ENCODE measurements around the gene RGL1.

RGL1 gene

DNA sequence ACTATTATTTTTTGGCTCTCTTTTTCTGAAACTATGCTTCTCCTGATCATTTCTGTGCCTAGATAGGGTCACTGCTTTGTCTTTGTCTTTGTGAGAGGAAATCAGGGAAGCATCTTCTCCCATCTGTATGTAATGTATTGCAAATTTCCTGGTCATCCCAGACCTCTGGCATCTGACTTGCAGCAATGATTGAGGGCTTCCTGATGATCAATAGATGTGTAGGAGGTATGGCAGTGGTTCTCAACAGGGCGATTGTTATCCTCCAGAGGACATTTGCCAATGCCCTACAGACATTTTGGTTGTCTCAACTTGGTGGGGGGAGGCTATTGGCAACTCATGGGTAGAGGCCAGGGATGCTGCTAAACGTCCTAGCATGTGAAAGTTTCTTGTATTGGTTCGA lies 64.7 kb downstream of the RGL1 start:
- no peak for DNase-seq (ENCODE audit: low spot score)

DNA sequence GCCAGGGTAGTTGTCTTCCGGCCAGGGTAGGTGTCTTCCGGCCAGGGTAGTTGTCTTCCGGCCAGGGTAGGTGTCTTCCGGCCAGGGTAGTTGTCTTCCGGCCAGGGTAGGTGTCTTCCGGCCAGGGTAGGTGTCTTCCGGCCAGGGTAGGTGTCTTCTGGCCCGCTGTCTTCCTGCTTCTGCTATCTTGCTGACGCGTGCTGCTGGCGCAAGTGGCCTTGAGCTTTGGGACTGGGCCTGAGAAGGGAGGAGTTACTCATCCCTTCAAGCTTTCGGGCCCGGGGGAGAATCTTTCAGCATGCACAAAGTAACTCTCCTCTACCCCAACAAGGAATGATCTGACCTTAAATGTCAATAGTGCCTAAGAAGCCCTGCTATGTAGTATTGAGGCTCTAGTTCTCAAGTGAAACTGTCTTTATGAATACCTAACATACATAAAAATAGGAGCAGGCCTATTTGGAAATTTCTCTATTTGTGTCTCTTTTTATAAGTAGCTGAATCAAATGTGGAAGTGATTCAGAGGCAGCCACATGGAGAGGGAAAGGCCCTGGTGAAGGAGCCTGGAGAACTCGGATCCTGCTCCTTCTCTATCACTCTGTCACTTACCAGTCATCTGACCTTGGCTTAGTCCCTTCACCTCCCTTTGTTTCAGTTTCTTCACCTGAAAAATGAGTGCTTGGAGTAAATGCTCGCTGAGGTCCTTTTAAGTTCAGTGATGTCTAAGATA lies 65.6 kb downstream of the RGL1 start:
- DNase-seq (ENCODE audit: low spot score) = no peak

- no peak for DNase-seq (ENCODE audit: low spot score)
Measured at GRCh38 chr1:183871142-183871541, 66.2 kb downstream of the RGL1 start.

DNA sequence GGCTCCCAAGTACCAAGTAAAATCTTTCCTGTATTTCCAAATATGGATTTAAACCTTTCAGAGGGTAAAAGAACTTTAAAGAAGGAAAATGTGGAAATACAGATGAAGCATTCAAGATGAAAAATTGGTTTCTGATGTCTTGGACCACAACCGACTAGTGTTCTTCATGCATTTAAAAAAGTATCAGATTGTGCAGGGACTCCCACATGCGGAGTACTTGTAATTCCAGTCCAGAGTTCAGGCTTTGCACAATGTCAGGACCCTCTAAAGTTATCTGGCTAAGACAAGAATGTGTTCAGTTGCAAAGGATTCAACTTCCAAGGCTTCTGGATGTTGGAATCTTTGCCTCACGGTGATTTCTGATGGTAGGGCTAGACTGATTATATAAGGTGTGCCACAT lies 66.7 kb downstream of the RGL1 start:
- DNase-seq (ENCODE audit: low spot score) = no peak

DNA sequence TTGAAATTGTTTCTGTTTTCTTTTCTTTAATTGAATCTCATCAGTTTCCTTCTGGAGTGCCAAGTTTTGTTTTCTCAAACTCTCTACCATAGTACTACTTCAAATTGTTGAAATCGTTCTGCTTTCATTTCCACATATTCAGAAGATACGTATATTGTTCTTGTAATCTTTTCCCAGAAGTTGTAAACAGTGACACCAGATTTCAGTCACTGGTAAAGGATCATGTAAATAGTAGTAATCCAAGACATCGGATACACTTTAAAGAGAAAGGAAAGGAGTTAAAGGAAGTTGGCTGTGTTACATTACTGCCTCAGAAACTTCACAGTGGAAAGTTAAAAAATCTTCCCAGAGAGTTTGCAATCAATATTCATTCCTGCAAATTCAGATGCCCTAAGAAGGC lies 67.5 kb downstream of the RGL1 start:
- DNase-seq (ENCODE audit: low spot score) = no peak

DNA sequence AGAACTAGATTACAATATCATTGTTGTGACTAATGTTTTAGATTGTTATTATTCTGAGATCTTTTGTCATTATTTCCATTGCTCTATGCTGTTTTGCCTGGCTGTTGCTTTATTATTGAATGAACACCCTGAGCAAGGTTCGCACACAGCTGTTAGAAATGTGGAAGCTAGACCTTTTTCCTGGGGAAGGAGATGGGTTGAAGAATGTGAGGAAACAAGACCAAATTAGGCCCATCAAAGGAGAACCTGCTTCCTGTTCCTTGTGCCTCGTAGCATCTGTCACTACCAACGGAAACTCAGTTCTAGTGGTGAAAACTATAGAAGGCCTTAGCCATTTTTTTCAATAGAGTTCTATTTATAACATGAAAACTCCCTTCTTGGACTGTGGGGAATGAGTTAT lies 68.7 kb downstream of the RGL1 start:
- DNase-seq (ENCODE audit: low spot score) = no peak

DNA sequence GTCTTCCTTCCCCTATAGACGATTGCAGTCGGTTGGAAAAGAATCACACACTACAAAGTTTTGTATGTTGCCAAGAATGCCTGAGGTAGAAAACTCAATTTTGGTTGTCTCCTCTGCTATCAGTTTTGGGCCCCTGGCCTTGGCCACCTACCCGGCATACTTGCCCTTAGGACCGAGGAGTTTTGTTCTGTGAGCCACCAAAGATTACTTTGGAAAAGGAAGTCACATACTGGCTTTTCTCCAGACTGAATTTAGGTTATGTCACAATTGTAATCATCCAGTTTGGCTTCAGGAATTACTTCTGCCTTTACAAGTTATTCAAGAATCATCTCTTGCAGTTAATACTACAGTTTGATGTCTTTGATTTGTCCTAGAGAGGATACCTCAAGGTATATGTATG lies 71.4 kb downstream of the RGL1 start:
- DNase-seq (ENCODE audit: low spot score) = no peak

- DNase-seq (ENCODE audit: low spot score) = no peak
Measured at GRCh38 chr1:183877053-183877720, 72.3 kb downstream of the RGL1 start.

DNA sequence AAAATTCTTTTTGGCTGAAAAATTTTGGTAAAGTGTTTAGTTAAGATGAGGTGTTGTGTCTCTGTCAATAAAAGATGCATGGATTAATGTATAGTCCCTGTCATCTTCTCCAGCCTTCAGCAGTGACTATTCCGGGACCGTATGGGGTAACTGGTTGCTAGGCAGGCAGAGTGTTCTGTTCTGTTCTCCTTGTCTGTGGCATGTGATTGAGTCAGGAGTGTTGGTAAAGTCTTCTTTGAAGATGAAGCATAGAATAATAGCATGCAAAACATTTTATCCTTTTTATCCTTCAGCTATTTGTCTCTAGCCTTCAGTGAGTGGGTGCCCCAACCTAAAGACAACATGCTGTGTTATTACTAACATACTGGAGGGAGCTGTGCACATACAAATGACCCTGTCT lies 74.6 kb downstream of the RGL1 start:
- DNase-seq (ENCODE audit: low spot score) = no peak

- no peak for DNase-seq (ENCODE audit: low spot score)
Measured at GRCh38 chr1:183879966-183880365, 75.0 kb downstream of the RGL1 start.

- DNase-seq (ENCODE audit: low spot score) = no peak
Measured at GRCh38 chr1:183880531-183881243, 75.8 kb downstream of the RGL1 start.

GRCh38 chr1:183881387-183882131 lies 76.6 kb downstream of the RGL1 start:
- no peak for DNase-seq (ENCODE audit: low spot score)

GRCh38 chr1:183882335-183883167 lies 77.6 kb downstream of the RGL1 start:
- no peak for DNase-seq (ENCODE audit: low spot score)

GRCh38 chr1:183883623-183884022 lies 78.7 kb downstream of the RGL1 start:
- DNase-seq (ENCODE audit: low spot score) = no peak

GRCh38 chr1:183884526-183884925 lies 79.6 kb downstream of the RGL1 start:
- no peak for DNase-seq (ENCODE audit: low spot score)

DNA sequence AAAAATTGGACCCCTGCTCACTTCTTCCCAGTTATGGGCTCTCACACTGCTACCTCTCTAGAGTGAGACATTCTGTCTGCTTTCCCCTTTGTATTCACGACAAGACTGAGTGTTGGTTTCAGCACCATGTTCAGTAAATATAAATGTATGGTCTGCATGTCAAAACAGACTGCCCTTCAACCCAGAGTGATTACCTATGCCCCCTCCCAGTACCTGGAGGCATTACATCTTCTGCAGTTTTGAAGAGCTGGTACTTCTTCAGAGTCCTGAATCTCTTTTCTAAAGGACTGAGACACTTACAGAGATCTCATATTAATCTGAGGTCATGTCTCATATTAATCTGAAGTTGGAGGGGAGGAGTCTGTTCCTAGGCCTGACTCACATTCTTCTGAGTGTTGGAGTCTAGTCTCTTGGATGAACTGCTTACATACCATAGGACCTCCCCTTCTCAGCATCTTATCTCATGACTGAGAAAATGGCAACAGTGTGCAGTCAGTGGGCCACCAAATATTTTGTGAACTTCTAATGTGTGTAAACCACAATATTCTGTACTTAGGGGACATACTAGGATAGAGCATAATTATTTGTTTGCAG lies 80.3 kb downstream of the RGL1 start:
- DNase-seq (ENCODE audit: low spot score) = no peak

- no peak for DNase-seq (ENCODE audit: low spot score)
Measured at GRCh38 chr1:183886083-183886828, 81.3 kb downstream of the RGL1 start.

DNA sequence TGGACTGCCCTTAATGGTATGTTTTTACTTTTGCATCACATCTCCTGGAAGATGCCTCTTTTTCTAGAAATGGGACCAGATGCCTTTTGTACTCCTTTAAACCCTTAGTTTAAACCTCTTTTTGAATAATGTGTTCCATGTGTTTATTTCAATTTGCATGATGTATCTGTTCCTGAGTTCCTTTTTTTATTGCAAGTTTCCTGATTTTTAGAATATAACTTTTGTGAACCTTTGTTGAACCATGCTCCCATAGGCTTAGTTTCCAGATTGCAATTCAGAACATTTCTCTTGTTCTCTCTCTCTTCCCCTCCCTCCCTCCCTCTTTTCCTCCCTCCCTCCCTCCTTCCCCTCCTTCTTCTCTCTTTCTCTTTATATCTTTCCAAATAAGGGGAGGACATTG lies 81.9 kb downstream of the RGL1 start:
- no peak for DNase-seq (ENCODE audit: low spot score)

DNA sequence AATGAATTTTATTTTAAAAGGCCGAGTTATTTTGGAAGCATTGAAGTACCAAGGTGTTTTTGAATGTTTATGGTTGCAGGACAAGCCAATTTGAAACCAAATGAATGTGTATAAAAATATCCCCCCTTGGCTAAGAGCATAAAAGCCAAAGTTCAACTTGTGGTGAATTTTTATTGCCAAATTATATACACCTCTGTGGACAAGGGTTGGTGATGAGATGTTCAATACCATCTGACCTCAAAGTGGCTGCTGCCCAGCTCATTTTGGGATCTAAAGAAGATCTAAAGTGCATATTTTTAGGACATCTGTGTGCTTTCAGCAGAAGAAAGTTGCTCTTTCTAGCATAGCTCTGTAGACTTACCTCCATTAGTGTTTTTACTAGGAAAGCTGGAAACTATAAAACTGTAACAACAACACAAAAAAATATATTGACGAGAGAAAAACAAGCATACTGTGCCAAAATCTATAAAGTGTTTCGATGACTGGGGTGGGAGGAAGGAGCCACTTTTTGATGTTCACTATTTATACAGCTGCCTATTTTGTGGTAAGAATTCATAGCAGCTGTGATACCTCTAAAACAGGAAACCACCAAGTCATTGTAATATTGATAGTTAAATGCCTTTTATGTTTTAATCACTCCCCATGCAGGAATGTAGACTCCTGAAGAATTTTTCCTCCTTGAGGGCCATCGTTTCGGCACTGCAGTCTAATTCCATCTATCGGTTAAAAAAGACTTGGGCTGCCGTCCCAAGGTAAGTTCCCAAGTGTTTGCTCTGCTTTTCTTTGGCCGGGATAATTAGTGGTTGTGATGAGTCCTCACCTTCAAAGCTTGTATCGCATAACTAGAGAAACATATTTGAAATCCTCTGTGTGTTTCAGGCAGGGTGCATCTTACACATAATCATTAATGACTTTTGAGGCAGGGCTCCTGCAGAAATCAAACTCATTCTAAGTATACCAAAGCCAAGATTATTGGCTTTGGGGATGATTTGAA lies 83.2 kb downstream of the RGL1 start:
- no peak for DNase-seq (ENCODE audit: low spot score)
